Activated T-cell treated with anti-CD3 and anti-CD28 coated beads for 48 hours (primary cell): ENCODE results near the gene GPSM1.

Experiments
- DNase-seq: peaks from one replicate; pipeline ENCODE4 v3.0.0-alpha.2; 2020; ENCODE audit warnings: low read depth

Gene GPSM1

GRCh38 chr9:136361754-136362449, 34.6 kb downstream of the GPSM1 start:
- DNase-seq = no peak

- no peak for DNase-seq
Observed at GRCh38 chr9:136362450-136362784, 35.1 kb downstream of the GPSM1 start.

GRCh38 chr9:136363106-136363948, 36.0 kb downstream of the GPSM1 start, which contains the start of gene DNLZ:
DNLZ (minus strand) TSS chr9:136363744; CDS start chr9:136363714, 30 bp downstream.
- peak; percentile 96 for DNase-seq

GRCh38 chr9:136363949-136364748, 36.8 kb downstream of the GPSM1 start:
- DNase-seq = no peak

- DNase-seq = no peak
Observed at GRCh38 chr9:136364942-136365774, 37.8 kb downstream of the GPSM1 start.

GRCh38 chr9:136365775-136366222, 38.5 kb downstream of the GPSM1 start:
- no peak for DNase-seq

GRCh38 chr9:136366826-136367225, 39.5 kb downstream of the GPSM1 start:
- no peak for DNase-seq

GRCh38 chr9:136367296-136368145, 40.2 kb downstream of the GPSM1 start:
- DNase-seq = no peak

GRCh38 chr9:136368190-136368589, 40.9 kb downstream of the GPSM1 start:
- DNase-seq = no peak

GRCh38 chr9:136370037-136370436, 42.7 kb downstream of the GPSM1 start:
- no peak for DNase-seq

- DNase-seq = no peak
Observed at GRCh38 chr9:136370687-136371532, 43.6 kb downstream of the GPSM1 start.

- no peak for DNase-seq
Observed at GRCh38 chr9:136371533-136371880, 44.2 kb downstream of the GPSM1 start.

GRCh38 chr9:136372006-136372405, 44.7 kb downstream of the GPSM1 start:
- DNase-seq = no peak

GRCh38 chr9:136372561-136373299, 45.4 kb downstream of the GPSM1 start:
- no peak for DNase-seq

- peak; percentile 17 for DNase-seq
Observed at GRCh38 chr9:136373300-136374182, 46.2 kb downstream of the GPSM1 start, which contains the start of gene CARD9. CARD9 (minus strand) TSS chr9:136373669; CDS start chr9:136372078, 1,591 bp downstream.

- DNase-seq = no peak
Observed at GRCh38 chr9:136374183-136374575, 46.8 kb downstream of the GPSM1 start.

GRCh38 chr9:136375096-136375495, 47.8 kb downstream of the GPSM1 start:
- DNase-seq = no peak

GRCh38 chr9:136376457-136376856, 49.1 kb downstream of the GPSM1 start:
- no peak for DNase-seq
